A549 (cell line): ENCODE results near the gene SART3.

ENCODE experiments used
- CEBPB ChIP-seq, 2 experiments: fragments of >200 bp in 1 of 2; sonication (Bioruptor Twin) in 1 of 2; formaldehyde crosslinking in 1 of 2; IDR thresholded peaks; 2 replicates each; pipeline ENCODE4 v1.6.1; 2012 to 2016
- EP300 ChIP-seq, 2 experiments: fragments of >200 bp; sonication (Bioruptor Twin); formaldehyde crosslinking; IDR thresholded peaks; 2 replicates in 1 of 2; 3 replicates in 1 of 2; pipeline ENCODE4 v1.6.1; 2016 to 2017
- HOXA7 ChIP-seq: fragments of 250-450 bp; sonication (Bioruptor Pico); IDR thresholded peaks from 2 replicates; pipeline ENCODE4 v1.5.0; 2020; ENCODE audit warnings: mild to moderate bottlenecking, moderate library complexity
- PHF8 ChIP-seq: fragments of 200-600 bp; sonication (generic); IDR thresholded peaks from 2 replicates; pipeline ENCODE4 v1.6.1; 2016; ENCODE audit warnings: low read depth, mild to moderate bottlenecking, antibody characterized with exemption, moderate library complexity, borderline replicate concordance
- POLR2A ChIP-seq: IDR thresholded peaks from 2 replicates; pipeline ENCODE4 v1.6.1; 2012; ENCODE audit warnings: mild to moderate bottlenecking, low read length
- RFX5 ChIP-seq: fragments of 450-650 bp; IDR thresholded peaks from 2 replicates; pipeline ENCODE4 v1.7.1; 2014; ENCODE audit warnings: antibody characterized with exemption, mild to moderate bottlenecking, moderate library complexity
- TF ChIP-seq, protein P1 (sequence below): fragments of >200 bp; sonication (Bioruptor Twin); formaldehyde crosslinking; IDR thresholded peaks from 3 replicates; pipeline ENCODE4 v1.5.1; 2016
- TF ChIP-seq, protein P2 (sequence below): IDR thresholded peaks from 2 replicates; pipeline ENCODE4 v1.6.1; 2012

DNA sequence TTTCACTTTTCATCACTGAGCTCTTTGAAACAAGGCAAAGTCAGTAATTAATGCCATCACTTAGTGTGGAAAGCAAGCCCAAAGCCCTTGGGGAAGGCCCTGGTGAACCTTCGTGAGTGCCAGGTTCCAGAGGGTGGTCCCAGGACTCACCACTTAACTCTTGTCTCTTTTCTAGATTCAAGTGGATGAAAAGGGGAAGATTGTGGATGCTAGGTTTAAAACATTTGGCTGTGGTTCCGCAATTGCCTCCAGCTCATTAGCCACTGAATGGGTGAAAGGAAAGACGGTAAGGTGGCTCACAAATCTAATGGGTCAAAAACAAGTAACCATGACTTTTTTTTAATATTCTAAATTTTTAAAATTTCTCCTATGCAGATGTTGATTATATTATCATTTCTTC, 4.2 kb upstream of the SART3 start:
- TF ChIP-seq CEBPB (IDR thresholded peaks at IDR 0.05) (no peak), RFX5 (no peak), POLR2A (no peak), EP300 (IDR thresholded peaks at IDR 0.05) (no peak), HOXA7 (CRISPR knock-in tag) (no peak), PHF8 (no peak)
- TF ChIP-seq, protein P1, sequence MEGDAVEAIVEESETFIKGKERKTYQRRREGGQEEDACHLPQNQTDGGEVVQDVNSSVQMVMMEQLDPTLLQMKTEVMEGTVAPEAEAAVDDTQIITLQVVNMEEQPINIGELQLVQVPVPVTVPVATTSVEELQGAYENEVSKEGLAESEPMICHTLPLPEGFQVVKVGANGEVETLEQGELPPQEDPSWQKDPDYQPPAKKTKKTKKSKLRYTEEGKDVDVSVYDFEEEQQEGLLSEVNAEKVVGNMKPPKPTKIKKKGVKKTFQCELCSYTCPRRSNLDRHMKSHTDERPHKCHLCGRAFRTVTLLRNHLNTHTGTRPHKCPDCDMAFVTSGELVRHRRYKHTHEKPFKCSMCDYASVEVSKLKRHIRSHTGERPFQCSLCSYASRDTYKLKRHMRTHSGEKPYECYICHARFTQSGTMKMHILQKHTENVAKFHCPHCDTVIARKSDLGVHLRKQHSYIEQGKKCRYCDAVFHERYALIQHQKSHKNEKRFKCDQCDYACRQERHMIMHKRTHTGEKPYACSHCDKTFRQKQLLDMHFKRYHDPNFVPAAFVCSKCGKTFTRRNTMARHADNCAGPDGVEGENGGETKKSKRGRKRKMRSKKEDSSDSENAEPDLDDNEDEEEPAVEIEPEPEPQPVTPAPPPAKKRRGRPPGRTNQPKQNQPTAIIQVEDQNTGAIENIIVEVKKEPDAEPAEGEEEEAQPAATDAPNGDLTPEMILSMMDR: no peak
- TF ChIP-seq, protein P2, sequence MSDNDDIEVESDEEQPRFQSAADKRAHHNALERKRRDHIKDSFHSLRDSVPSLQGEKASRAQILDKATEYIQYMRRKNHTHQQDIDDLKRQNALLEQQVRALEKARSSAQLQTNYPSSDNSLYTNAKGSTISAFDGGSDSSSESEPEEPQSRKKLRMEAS: no peak
